MM.1S (cell line): ENCODE data around the gene AGER.

Experiments
- DNase-seq: peaks from one replicate; pipeline ENCODE4 v3.0.0-alpha.2; 2015
- H2AFZ ChIP-seq: fragments of 300-600 bp; sonication (generic); 2 replicates; pipeline ENCODE4 v1.6.0; 2016; ENCODE audit warnings: antibody characterized with exemption, low read length
- H3F3A ChIP-seq: fragments of 300-600 bp; sonication (generic); 2 replicates; pipeline ENCODE4 v1.6.1; 2016; ENCODE audit warnings: mild to moderate bottlenecking, antibody characterized with exemption, low read length, moderate library complexity, mixed read lengths; ENCODE audit not compliant: insufficient read depth
- H3K27ac ChIP-seq: fragments of 300-600 bp; sonication (generic); 2 replicates; pipeline ENCODE4 v1.5.1; 2016; ENCODE audit warnings: mild to moderate bottlenecking, low read length
- H3K27me3 ChIP-seq: fragments of 300-600 bp; sonication (generic); replicated peaks from 2 replicates; pipeline ENCODE4 v1.6.0; 2016; ENCODE audit warnings: low read length; ENCODE audit not compliant: insufficient read depth
- H3K36me3 ChIP-seq: fragments of 300-600 bp; sonication (generic); replicated peaks from 2 replicates; pipeline ENCODE4 v1.6.1; 2016; ENCODE audit warnings: mild to moderate bottlenecking, low read length, mixed read lengths; ENCODE audit not compliant: insufficient read depth
- H3K4me1 ChIP-seq: fragments of 300-600 bp; sonication (generic); 2 replicates; pipeline ENCODE4 v1.6.1; 2016; ENCODE audit warnings: low read length, mixed read lengths
- H3K4me2 ChIP-seq: fragments of 300-600 bp; sonication (generic); 2 replicates; pipeline ENCODE4 v1.6.0; 2016; ENCODE audit warnings: low read depth, low read length
- H3K4me3 ChIP-seq: fragments of 300-600 bp; sonication (generic); 2 replicates; pipeline ENCODE4 v1.5.1; 2016; ENCODE audit warnings: low read length, mixed read lengths
- H3K79me2 ChIP-seq: fragments of 300-600 bp; sonication (generic); 2 replicates; pipeline ENCODE4 v1.6.1; 2016; ENCODE audit warnings: mixed run types, low read length, mixed read lengths
- H3K9ac ChIP-seq: fragments of 300-600 bp; sonication (generic); 2 replicates; pipeline ENCODE4 v1.6.1; 2016; ENCODE audit warnings: low read length, mixed read lengths
- H3K9me2 ChIP-seq: fragments of 300-600 bp; sonication (generic); replicated peaks from 2 replicates; pipeline ENCODE4 v1.6.1; 2016; ENCODE audit warnings: mild to moderate bottlenecking, low read length, mixed read lengths; ENCODE audit not compliant: insufficient read depth
- H3K9me3 ChIP-seq: fragments of 300-600 bp; sonication (generic); replicated peaks from 2 replicates; pipeline ENCODE4 v1.6.1; 2016; ENCODE audit warnings: mild to moderate bottlenecking, low read length, mixed read lengths; ENCODE audit not compliant: insufficient read depth
- H4K20me1 ChIP-seq: fragments of 300-600 bp; sonication (generic); 2 replicates; pipeline ENCODE4 v1.6.1; 2016; ENCODE audit warnings: mild to moderate bottlenecking, low read length, moderate library complexity, mixed read lengths; ENCODE audit not compliant: insufficient read depth
- CTCF ChIP-seq: fragments of 300-600 bp; sonication (generic); IDR thresholded peaks from 2 replicates; pipeline ENCODE4 v1.5.1; 2016; ENCODE audit warnings: antibody characterized with exemption, low read length, mixed read lengths
- EZH2 ChIP-seq: fragments of 300-600 bp; sonication (generic); optimal IDR thresholded peaks from 2 replicates; pipeline ENCODE3; 2017; ENCODE audit warnings: low read depth, mild to moderate bottlenecking, antibody characterized with exemption, low read length, mixed read lengths
- EZH2phosphoT487 ChIP-seq: fragments of 300-600 bp; sonication (generic); IDR thresholded peaks from 2 replicates; pipeline ENCODE4 v1.6.1; 2018; ENCODE audit warnings: antibody characterized with exemption, low read length

The AGER gene

GRCh38 chr6:32149092-32149755 is 34.8 kb downstream of the AGER start:
- Histone ChIP-seq H3K36me3 (no peaks in the 10 kb centered on the region), H3K9ac (no peak overlapping the region), H2AFZ (no peak overlapping the region), H3K9me2 (no peaks in the 10 kb centered on the region), H3K4me3 (no peak overlapping the region), H3K9me3 (no peaks in the 10 kb centered on the region), H3F3A (no peaks in the 10 kb centered on the region), H3K27me3 (peaks cover 92% of the 10 kb centered on the region), H3K79me2 (no peaks in the 10 kb centered on the region), H4K20me1 (no peaks in the 10 kb centered on the region), H3K4me2 (no peak overlapping the region), H3K4me1 (no peaks in the 10 kb centered on the region), H3K27ac (no peak overlapping the region)
- no peak for DNase-seq
- TF ChIP-seq CTCF (no peak), EZH2phosphoT487 (no peak), EZH2 (no peak)

- TF ChIP-seq EZH2phosphoT487 (no peak), EZH2 (peak; percentile 24), CTCF (no peak)
- Histone ChIP-seq H3K4me3 (no peak overlapping the region), H3F3A (no peaks in the 10 kb centered on the region), H3K27ac (no peak overlapping the region), H3K9me3 (no peaks in the 10 kb centered on the region), H3K9ac (no peak overlapping the region), H4K20me1 (no peaks in the 10 kb centered on the region), H3K79me2 (no peaks in the 10 kb centered on the region), H3K27me3 (peaks cover 91% of the 10 kb centered on the region), H3K36me3 (no peaks in the 10 kb centered on the region), H3K4me1 (no peaks in the 10 kb centered on the region), H3K9me2 (no peaks in the 10 kb centered on the region), H3K4me2 (no peak overlapping the region), H2AFZ (no peak overlapping the region)
- no peak for DNase-seq
These were observed 35.6 kb downstream of the AGER start for GRCh38 chr6:32148289-32149091.

GRCh38 chr6:32147401-32148132 is 36.5 kb downstream of the AGER start:
- no peaks in the 10 kb centered on the region for H3K79me2 ChIP-seq
- peaks cover 83% of the 10 kb centered on the region for H3K27me3 ChIP-seq
- H3K4me2 ChIP-seq = no peak overlapping the region
- no peaks in the 10 kb centered on the region for H3K4me1 ChIP-seq
- no peak overlapping the region for H3K27ac ChIP-seq
- H3K4me3 ChIP-seq = no peak overlapping the region
- no peak for DNase-seq
- no peaks in the 10 kb centered on the region for H3K9me3 ChIP-seq
- H3K9ac ChIP-seq = no peak overlapping the region
- H3F3A ChIP-seq = no peaks in the 10 kb centered on the region
- H4K20me1 ChIP-seq = no peaks in the 10 kb centered on the region
- H2AFZ ChIP-seq = no peak overlapping the region
- no peaks in the 10 kb centered on the region for H3K9me2 ChIP-seq
- TF ChIP-seq CTCF (no peak), EZH2 (no peak), EZH2phosphoT487 (no peak)
- H3K36me3 ChIP-seq = no peaks in the 10 kb centered on the region
